ENCODE data around the gene ST6GALNAC3. TPM values are rescaled to one million over a fixed set of nuclear protein-coding genes. Genes with fewer than 3 reads are reported as not detected.

Gene ST6GALNAC3
- total RNA-seq, 1 experiment from 2014 or later: 4.6 TPM

DNA sequence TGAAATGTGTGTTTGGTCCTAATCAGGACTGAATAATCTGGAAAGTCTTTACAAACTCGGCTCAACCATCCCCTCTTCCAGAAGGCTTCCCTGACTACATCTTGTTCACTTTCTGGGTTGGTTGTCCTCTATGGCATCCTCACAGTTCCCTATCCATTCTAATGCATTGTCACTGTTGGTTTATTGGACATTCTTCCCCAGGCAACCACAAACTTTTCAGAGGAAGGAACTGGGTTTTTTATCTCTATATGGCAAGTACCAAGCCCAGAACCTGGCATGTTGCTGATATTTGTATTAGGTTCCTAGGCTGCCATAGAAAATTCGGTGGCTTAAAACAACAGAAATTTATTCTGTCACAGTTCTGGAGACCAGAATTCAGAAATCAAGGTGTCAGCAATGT lies 429.2 kb downstream of the ST6GALNAC3 start:
- no peak for DNase-seq (ENCODE audit: low spot score)

DNA sequence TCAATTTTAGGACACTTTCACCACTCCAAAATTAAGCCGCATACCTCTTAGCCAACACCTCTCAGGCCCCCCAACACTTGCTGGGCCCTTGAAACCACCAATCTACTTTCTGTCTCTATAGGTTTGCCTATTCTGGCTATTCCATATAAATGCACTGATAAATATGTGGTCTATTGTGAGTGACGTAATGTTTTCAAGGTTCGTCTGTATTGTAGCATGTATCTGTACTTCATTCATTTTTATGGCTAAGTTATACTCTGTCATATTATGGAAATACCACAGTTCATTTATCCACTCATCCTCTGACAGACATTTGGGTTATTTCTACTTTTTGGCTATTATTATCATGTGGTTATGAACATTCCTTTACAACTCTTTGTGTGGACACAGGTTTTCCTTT lies 432.8 kb downstream of the ST6GALNAC3 start:
- DNase-seq (ENCODE audit: low spot score): no peak

DNA sequence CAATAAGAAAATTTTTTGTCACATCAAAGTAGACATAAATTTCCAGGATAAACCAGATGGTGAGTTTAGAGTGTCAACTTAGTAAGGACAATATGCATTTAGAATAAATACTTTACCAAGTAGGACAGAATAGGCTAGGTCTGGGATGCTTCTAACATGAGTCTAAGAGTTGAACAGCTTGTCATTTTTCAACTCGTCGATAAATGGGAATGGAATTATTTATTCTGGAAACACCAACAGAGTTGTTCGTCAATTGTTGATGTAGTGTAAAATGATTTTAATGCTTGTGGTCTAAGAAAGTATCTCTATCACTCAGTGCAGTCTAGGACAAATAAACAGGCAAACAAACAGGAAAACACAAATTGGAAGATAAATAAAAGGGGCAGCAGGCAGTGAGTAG lies 434.3 kb downstream of the ST6GALNAC3 start:
- DNase-seq (ENCODE audit: low spot score): no peak

DNA sequence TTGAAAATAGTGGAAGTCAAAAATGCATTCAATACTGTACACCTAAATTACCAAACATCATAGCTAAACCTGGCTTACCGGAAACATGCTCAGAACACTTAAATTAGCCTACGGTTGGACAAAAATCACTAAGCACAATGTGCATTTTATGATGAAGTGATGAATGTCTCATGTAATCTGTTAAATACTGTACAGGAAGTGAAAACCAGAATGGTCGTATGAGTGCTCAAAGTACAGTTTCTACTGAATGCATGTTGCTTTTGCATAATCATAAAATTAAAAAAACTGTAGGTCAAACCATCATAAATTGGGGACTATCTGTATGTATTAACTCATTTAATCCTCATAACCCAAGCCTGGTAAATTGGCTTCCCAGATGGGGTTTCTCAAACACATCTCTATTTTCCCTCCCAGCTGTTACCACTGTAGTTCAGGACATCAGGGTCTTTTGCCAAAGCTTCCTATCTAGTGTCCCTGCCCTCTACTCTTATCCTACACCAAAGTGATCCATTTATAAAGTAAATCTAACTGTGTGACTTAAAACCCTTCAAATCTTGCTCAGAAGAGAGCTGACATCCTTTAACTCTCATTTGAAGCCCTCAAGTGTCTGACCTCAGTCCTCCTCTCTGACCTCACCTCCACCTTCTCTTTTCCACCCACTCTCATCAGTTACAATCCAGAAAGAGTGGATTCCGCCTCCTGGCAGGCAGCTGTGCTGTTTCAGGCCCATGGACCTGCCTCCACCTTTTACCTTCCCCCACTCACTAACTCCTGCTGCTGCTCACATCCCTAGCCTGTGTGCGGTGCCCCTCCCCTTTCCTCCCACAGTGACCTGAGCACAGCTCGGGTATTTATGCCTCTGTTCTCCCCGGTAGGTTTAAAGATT lies 436.4 kb downstream of the ST6GALNAC3 start:
- no peak for DNase-seq (ENCODE audit: low spot score)

DNA sequence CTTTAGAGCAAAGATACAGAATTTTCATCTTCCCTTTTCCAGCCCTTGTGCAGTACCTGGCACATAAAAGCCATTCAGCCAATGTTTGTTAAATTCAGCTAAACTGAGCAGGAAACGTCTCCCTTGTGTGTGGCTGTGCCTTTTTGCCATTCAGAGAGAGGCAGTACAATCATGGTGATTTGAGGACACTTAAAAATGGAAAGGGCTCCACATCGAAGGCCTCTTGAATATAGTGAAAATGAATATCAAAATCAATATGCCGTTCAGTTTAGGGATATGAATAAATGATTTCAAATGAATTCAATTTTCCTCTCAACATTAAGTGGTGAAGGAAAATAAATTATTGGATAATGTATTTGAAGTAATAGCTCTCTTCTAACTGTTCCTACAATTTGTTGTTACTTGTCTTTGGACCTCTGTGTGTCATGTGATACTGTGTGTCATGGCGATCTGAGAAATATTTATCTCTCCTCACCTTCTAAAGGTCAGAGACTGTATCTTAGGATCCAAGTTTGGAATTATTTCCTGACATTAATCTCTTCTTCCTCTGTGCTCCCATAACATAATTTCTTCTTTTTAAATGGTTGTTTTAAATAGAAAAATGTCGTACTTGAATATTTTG lies 437.1 kb downstream of the ST6GALNAC3 start:
- no peak for DNase-seq (ENCODE audit: low spot score)

DNA sequence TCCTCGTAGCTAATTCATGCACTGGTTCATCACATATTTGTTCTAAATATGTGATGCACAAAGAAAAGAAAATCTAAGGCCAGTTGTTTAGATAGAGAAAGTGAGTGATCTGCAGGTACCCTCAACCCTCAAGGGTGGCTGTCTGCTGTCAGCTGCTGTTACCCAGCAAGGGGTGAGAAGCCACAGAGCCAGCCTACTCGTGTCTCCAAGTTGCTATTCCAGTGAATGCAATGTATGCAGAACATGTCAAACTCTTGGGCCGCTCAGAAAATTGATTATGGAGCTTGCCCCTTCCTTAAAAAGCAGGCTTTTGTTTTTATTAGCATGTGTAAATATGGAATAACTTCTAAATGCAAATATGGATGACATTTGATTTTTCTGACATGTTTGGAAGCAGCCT lies 456.4 kb downstream of the ST6GALNAC3 start:
- DNase-seq (ENCODE audit: low spot score): no peak

DNA sequence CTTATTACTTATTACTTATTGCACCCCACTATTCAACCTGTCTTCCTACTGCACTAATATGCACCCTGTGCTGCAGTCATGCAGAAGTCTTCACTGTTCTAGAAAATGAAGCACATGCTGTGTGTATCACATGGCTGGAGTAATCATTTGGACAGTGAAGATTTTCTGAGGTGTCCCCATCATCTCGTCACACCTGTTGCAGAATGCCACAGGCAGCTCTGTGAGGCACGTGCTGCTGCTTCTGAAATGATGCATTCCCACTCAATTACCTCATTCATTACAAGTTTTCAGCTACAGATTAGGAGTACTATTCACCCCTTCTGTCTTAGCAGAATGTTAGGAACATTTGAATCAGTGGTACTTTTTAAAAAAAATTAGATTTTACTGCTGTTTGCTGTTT lies 467.1 kb downstream of the ST6GALNAC3 start:
- DNase-seq (ENCODE audit: low spot score): no peak

DNA sequence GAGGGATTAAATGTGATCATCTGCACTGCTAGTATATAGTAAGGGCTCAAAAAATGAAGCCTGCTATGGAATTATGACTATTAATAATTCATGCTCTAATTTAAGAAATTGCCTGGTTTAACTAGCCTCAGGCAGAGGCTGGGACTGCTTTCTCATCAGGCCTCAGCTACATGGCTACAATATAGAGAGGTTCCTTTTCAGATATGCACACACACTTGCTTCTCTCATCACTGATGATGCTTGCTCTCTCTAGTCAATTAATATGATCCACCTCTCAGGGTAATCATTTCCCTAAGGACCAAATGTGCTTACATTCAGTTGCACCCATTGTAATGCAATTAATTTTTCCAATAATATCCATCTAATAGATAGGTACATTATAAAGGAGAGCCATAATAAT lies 467.8 kb downstream of the ST6GALNAC3 start:
- DNase-seq (ENCODE audit: low spot score): no peak

DNA sequence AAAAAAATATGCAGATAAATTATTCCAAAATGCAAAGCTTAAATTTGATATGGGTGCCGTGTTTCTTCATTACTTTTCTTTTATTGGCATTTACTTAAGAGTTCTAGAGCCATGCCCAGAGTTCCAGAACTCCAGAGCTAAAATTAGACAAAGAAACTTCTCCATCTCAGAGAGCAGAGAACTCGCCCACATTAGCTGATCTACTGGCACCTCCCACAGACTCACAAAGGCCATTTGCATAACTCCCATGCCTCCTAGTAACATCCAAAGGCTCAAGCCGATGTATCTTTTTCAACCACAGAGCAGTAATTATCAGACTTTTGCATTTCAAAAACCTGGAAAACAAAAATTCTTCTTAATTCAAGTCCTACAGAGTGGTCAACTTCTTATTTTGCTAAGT lies 468.9 kb downstream of the ST6GALNAC3 start:
- DNase-seq (ENCODE audit: low spot score): no peak

DNA sequence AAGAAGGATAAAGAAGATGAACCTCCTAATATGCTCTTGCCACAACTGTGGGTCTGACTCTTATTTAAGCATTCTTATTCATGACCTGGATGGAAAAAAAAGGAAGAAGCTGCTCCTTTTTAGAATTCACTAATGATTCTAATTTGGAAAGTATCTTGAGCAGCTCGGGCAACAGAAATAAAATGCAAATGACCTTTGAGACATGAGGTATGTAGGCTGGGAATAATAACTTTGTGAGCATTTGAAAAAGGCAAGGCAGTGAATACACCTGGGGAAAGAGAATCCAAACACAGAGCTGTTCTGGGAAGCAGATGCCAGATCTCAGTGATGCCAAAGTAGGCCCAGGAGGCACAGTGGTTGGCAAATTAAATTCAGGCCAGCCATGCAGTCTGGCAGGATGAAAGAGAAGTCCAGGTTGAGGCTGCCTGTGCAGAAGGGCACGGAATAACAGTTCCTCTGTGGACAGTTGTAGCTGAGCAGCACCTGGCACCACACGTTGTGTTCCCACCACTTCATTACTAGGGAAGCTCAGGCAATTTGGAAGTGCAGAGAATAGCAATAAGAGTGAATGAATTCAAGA lies 471.9 kb downstream of the ST6GALNAC3 start:
- no peak for DNase-seq (ENCODE audit: low spot score)

DNA sequence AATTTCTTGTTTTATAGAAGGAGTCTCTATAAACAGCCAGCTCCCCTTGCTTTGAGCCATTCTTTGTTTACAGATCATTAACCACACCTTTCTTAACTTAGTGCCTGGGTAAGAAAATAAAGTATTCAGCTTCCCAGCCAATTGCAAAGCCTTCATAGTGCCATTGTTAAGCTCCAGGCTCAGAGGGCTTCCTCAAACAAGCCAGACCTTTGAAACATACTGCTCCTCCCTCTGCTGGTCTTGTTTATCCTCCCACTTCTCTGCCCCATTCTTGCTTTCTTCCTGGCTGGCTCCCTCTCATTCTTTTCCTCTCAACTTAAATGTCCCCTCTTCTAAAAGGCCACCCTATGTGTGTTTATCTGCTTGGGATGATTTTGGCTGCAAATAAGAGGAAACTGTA lies 473.4 kb downstream of the ST6GALNAC3 start:
- peak; percentile 57 for DNase-seq (ENCODE audit: low spot score)

DNA sequence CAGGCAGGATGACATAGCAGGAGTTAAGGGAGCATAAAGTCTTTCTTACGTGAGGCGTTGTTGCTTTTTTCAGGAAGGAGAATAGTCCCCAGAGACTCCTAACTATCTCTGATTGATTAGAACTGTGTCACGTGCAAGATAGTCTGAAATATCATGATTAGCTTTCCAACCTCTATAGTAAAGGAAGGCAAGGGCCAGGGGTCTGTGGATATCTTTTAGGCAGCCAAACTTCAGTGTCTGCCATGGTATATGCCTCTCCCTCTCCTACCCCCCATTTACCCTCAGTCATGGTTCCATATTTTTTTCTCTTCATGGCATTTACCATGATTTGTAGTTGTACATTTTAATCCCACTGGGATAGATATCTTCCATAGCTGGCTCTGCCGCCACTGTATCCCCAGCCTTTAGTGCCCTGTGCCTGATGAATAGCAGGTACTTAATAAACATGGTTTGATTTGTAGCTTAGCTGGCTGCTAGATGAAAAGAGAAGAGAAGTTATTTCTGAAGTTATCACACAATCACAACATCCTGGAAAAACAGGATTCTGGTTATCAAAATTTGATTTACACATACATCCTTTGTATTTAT lies 474.1 kb downstream of the ST6GALNAC3 start:
- no peak for DNase-seq (ENCODE audit: low spot score)

DNA sequence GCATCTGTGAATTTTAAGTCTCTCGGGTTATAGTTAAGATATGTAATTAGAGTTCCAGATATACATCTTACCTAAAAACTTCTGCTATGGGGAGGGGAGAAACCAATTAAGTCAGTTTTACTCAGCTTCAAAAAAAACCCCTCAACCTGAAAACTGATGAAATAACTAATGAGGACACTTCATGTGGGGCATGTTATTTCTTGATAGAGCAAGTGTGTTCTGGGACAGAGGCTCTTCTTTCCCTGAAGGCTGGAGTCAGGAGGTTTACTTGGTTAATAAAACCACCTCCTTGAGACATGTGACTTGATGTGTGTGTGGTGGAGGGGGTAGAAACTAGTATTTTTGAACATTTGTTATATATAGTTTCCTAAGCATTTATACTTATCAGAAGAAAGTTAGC lies 479.7 kb downstream of the ST6GALNAC3 start:
- DNase-seq (ENCODE audit: low spot score): no peak

DNA sequence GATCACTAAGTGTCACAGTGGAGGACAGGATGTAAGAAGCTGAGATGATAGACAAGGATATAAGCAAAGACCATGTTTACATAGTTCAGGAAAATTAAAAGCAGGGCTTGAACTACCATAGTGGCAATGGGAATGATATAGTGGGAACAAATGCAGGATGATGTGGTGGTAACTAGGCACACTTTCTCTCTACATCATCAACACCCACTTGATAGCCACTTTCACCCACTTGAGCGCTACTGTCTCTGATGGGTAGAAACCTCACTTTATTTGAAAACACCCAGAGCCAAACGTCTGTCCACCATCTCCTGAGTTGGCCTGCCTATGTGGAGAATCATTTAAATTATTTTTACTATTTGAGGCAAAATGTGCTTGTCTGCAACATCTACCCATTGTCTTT lies 487.7 kb downstream of the ST6GALNAC3 start:
- DNase-seq (ENCODE audit: low spot score): no peak

DNA sequence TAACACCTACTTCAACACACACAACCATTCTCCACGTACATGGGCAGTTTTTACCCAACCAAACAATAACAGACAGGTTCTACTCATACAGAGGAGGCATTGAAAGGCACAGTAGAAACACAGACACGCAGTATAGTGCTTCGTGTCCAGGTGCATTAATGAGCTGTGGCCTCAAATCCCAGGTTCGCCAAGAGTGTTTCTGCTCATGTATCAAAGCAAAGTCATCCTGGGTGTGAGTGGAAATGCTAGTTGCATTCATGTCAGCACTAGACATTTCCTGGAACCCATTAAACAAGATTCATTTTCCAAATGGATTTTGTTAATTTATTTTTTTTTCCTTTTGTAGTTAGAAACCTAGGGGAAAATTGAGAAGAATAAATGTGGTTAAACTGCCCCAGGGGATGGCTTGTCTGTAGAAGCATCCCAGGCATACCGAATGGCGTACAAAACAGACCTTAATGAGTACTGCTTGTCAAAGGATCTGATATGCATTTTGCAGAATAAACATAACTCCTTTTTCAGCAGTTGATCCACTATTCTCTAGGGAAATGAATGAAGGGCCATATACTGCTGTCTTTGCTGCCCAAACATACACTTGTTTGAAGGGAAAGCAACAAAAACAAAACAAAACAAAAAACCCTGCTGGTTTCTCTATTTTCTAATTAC lies 494.2 kb downstream of the ST6GALNAC3 start:
- no peak for DNase-seq (ENCODE audit: low spot score)

DNA sequence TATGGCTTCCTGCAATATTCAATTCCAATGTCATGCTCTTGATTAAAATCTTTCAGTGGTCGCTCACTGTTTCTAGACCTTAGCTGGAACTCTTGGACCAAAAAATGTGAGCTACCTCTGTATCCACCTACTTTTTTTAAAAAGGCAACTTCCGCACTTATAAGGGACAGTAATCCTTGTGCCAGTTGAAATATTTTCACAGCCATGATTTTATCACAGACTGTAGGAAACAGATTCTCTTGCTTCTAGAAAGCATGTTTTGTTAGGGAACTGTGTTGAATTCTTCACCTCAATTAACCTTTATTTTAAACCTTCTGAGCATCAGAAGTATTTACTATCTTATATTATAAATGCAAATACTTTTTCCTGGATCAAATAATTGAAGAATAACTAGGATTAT lies 496.7 kb downstream of the ST6GALNAC3 start:
- no peak for DNase-seq (ENCODE audit: low spot score)

DNA sequence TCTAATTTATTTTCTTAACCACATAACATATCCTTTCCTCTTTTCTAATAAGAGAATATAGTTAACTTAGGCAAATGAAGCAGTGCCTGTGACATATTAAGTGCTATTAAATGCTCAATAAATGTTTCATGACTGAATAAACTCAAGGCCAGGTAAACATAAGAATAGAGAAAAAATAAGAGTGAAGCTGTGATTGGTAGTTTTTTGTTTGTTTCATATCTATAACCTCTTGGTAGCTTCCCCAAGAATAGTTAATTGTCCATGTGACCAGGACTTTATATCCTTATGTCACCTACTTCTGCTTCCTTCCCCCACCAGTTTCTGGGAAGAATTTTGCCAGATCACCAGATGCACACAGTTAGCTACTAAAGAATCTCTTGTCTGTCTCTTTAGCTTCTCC lies 497.7 kb downstream of the ST6GALNAC3 start:
- no peak for DNase-seq (ENCODE audit: low spot score)

DNA sequence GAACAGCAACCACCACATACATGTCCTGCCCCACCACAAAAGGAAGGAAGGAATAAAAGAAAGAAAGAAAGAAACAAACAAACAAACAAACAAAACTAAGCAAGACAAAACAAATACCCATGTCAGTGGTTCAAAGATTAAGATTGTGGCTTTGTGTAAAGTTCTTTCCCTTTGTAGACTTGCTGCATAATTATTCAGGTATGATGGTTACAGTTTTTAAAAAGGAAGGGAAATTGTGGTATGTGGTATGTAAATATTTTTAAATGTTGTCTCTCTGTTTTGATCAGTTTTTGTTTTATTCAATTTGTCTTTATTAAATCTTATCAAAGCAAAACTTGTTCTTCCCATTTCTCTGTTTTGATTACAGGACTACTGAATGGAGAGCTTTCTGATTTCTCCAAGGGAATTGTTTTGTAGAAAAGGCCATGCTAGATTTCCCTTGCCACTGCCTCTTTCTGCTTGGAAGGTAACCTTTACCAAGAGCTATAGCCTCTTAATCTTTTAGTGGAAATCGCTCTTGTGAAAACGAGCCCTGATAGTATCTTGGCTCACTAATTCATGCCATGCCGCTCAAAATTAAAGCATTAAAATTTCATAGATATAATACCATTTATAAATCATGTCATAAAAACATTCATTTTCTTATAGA lies 502.5 kb downstream of the ST6GALNAC3 start:
- DNase-seq (ENCODE audit: low spot score): no peak

DNA sequence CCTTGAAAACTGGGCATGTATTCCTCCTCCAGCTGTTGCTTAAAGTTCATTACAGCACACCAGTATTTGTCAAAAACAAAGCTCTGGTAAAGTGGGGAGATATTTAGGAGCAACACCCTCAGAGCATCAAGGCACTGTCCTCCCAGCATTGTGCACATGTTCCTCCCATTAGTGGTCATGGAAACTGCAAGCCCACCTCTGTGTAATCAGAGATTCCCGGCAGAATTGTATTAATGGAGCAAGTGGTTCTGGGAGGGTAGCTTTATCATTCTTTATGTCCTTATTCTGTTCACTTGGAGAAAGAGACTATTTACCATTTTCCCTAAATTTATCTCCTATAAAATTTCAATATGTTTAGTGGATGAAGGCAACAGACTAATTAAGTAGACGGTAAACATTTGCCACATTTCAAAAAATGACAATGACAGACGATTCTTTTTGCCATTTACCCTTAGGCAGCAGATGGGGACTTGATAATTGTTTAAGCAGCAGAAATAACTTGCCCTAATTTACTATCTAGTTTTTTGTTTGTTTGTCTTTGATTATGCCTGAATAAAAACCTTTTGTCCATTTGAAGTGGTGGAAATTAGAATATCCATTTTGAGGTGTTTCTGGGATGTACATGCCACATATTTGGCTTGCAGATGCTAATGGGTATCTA lies 503.1 kb downstream of the ST6GALNAC3 start:
- no peak for DNase-seq (ENCODE audit: low spot score)

DNA sequence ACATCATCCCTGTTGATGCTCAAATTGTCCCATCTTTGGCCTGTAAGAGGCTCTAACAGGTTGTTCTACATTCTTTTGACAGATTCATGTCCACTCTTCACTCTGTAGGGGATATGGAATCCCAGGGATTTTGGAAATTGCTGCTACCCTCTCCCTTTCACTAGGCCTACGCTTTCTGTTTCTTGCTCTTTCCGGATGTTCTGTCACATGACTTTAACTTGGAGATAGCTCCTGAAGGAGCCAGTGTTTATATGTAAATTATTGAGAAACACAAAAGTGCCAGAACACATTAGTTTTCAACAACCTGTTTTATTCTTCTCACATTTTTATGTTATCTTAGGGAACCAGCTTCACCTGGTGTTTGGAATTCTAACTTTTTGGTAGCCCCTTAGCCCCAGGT lies 505.7 kb downstream of the ST6GALNAC3 start:
- no peak for DNase-seq (ENCODE audit: low spot score)

DNA sequence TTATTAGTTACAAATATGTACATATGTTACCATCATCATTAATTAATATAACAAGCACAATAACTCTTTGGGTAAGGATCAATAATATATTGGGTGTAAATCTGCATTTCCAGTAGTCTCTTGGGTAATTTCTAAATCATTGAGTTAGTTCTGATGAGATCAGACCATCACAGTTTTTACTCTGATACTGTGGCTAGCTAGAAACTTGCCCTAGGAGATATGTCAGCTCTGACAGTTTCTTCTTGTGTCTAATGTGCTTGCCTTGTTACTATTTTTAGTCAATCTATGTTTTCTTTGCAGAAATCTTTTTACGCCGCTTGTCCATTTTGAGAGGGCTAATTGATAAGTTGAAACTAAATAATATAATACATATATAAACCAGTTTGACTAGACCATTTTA lies 507.2 kb downstream of the ST6GALNAC3 start:
- DNase-seq (ENCODE audit: low spot score): no peak
